Measurements from ENCODE around the gene ACTC1. TPM values are rescaled to one million over a fixed set of nuclear protein-coding genes. Genes with fewer than 3 reads are reported as not detected.

ACTC1 gene
- total and polyA plus RNA-seq, 12 donors = 3,470 to 17,444 (median 12,633) TPM

DNA sequence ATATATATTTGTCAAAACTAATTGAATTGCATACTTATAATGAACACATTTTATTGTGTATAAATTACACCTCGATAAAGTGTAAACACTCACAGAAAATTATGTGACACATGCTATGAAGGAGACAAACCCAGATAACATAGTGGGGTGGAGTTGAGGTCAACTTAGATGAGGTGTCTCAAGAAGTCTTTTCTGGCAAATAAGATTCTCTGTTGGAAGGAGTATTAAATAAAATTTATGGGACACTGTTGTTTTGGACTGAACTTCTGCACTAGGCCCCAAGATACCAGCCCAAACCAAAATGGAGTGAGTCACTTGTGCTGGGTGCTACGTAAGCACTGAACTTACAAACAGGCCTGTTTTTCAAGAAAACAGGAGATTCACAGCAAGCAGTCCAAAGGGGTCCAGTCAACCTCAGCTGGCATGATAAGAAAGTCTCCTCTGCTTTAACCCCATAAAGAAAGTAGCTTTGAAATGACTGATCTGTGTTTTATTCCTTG is 18.7 kb downstream of the ACTC1 start:
- intact Hi-C loops (cut with DNase I) = no loop called here
- whole genome bisulfite sequencing, 2 donors = 79 to 87% methylated on average over 2 of the region's 2 CpGs
- TF ChIP-seq, protein P1, sequence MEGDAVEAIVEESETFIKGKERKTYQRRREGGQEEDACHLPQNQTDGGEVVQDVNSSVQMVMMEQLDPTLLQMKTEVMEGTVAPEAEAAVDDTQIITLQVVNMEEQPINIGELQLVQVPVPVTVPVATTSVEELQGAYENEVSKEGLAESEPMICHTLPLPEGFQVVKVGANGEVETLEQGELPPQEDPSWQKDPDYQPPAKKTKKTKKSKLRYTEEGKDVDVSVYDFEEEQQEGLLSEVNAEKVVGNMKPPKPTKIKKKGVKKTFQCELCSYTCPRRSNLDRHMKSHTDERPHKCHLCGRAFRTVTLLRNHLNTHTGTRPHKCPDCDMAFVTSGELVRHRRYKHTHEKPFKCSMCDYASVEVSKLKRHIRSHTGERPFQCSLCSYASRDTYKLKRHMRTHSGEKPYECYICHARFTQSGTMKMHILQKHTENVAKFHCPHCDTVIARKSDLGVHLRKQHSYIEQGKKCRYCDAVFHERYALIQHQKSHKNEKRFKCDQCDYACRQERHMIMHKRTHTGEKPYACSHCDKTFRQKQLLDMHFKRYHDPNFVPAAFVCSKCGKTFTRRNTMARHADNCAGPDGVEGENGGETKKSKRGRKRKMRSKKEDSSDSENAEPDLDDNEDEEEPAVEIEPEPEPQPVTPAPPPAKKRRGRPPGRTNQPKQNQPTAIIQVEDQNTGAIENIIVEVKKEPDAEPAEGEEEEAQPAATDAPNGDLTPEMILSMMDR (IDR thresholded peaks at IDR 0.05) = no peak
- no peaks in the 10 kb centered on the region for H3K27me3 ChIP-seq
- H3K36me3 ChIP-seq = no peaks in the 10 kb centered on the region
- no peaks in the 10 kb centered on the region for H3K4me1 ChIP-seq
- no peak for ATAC-seq
- peaks cover 0 to 16% (median 0%) of the 10 kb centered on the region in 11 donors for H3K9me3 ChIP-seq
- H3K27ac ChIP-seq = no peak overlapping the region
- no peak overlapping the region for H3K4me3 ChIP-seq
- DNase-seq = no peak

DNA sequence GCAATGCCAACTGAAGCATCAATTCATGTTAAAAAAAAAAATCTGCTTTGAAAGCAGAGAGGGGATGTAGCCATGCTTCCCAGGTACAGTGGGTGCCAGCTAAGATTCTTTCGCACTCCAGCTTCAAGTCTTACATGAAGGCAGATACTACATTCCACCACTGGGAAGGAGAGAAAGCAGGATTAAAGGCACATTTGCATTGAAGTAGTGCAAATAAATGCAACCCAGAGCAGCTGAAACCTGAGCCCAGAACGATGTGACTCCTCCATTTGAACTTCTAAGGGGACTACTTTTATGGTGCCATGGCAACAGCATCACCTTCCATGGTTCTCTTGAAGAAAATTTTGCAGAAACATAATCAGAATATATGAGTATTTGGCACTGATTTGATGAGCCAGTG is 21.4 kb downstream of the ACTC1 start:
- intact Hi-C loops (cut with DNase I) = no loop called here
- Histone ChIP-seq H3K9me3 (no peaks in the 10 kb centered on the region), H3K27me3 (no peaks in the 10 kb centered on the region), H3K4me1 (peaks cover 0 to 15% (median 0%) of the 10 kb centered on the region in 9 donors), H3K27ac (no peak overlapping the region), H3K36me3 (no peaks in the 10 kb centered on the region), H3K4me3 (no peak overlapping the region)
- WGBS, 2 donors = 37 to 53% methylated on average over 2 of the region's 2 CpGs
- no peak for ATAC-seq
- TF ChIP-seq, protein P1 (IDR thresholded peaks at IDR 0.05) = no peak
- DNase-seq = no peak

DNA sequence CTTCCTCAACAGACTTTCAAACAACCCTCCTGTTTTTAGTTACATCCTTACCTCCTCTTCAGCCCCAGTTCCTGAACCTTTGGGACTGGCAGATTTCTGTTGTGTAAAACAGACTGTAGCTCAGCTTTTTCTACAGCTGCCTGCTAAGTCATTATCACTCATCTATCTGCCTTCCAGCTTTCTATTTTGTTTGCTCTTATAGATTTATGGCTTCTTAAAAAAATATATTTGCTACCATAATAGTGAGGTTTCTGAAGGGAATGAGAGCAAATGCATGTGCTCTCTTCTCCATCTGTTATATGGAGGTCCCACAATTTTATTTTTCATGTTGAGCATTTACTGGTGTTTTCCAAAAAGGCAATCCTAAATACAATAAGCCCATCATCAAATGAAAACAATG is 22.3 kb downstream of the ACTC1 start:
- H3K27me3 ChIP-seq = no peaks in the 10 kb centered on the region
- H3K27ac ChIP-seq = no peak overlapping the region
- DNase-seq (no peak), ATAC-seq (no peak)
- H3K9me3 ChIP-seq = no peaks in the 10 kb centered on the region
- no peak overlapping the region for H3K4me3 ChIP-seq
- TF ChIP-seq, protein P1 (IDR thresholded peaks at IDR 0.05) = no peak
- H3K4me1 ChIP-seq = peaks cover 0 to 24% (median 0%) of the 10 kb centered on the region in 9 donors
- intact Hi-C loops (cut with DNase I) = no loop called here
- H3K36me3 ChIP-seq = no peaks in the 10 kb centered on the region

DNA sequence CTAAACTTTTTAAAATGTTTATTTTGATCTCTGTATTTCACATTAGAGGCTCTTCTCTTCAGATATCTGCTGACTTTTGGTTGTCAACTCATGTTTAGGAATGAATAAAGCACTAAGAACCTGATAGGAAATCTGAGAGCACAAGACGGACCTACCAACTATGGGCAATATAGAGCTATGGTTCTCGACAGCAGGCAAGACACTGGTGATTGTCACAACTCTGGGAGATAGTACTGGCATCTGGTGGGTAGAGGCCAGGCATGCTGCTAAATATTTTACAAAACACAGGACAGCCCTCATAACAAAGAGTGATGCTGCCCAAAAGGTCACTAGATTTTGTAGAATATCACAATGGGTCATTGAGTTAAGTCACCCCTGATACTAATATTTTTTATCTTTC is 23.0 kb downstream of the ACTC1 start:
- Histone ChIP-seq H3K9me3 (no peaks in the 10 kb centered on the region), H3K4me1 (peaks cover 0 to 24% (median 0%) of the 10 kb centered on the region in 9 donors), H3K36me3 (no peaks in the 10 kb centered on the region), H3K4me3 (no peak overlapping the region), H3K27ac (no peak overlapping the region), H3K27me3 (no peaks in the 10 kb centered on the region)
- WGBS, 2 donors = 37 to 41% methylated on average over 2 of the region's 2 CpGs
- TF ChIP-seq, protein P1 (IDR thresholded peaks at IDR 0.05) = no peak
- DNase-seq = no peak
- no peak for ATAC-seq
- intact Hi-C loops (cut with DNase I) = no loop called here

Measured in heart right ventricle (tissue), 16 donors.